Stimulated activated CD8-positive, alpha-beta memory T cell treated with anti-CD3 and anti-CD28 coated beads, Interleukin-12 subunit alpha, Interleukin-12 subunit beta, amount 100 ng/mL, for 1 hour (primary cell): Measurements from ENCODE around the gene NR2F1.

Experiments
- DNase-seq: peaks from one replicate; pipeline ENCODE4 v3.0.0-alpha.2; 2020; ENCODE audit warnings: low read depth

The NR2F1 gene

DNA sequence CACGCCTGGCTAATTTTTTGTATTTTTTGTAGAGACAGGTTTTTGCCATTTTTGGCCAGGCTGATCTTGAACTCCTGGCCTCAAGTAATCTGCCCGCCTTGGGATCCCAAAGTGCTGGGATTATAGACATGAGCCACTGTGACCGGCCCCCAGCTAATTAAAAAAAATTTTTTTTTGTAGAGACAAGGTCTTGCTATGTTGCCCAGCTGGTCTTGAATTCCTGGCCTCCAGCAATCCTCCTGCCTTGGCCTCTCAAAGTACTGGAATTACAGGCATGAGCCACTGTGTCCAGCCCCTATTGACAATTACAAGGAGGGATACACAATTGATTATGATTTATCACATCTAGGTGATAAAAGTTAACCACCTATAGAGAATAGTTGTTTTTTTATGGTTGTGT is 59.5 kb downstream of the NR2F1 start:
- DNase-seq, result no peak
